Neutrophil (primary cell): ENCODE measurements around the gene MUTYH.

ENCODE experiments used
- H3K27ac ChIP-seq: fragments of 200-600 bp; sonication (generic); 2 replicates; pipeline ENCODE4 v1.5.1; 2016; ENCODE audit warnings: mild to moderate bottlenecking, moderate library complexity
- H3K27me3 ChIP-seq: fragments of 200-600 bp; sonication (generic); 2 replicates; pipeline ENCODE4 v1.6.0; 2016; ENCODE audit warnings: mild to moderate bottlenecking
- H3K36me3 ChIP-seq: fragments of 200-600 bp; sonication (generic); 2 replicates; pipeline ENCODE4 v1.5.1; 2017
- H3K4me1 ChIP-seq, 2 experiments: fragments of 200-600 bp in 1 of 2; sonication (generic) in 1 of 2; 1 replicate in 1 of 2; 2 replicates in 1 of 2; pipeline versions ENCODE4 v1.5.1 to v1.6.1; 2013 to 2016; ENCODE audit warnings: low read depth in 1 of 2, low read length in 1 of 2, mild to moderate bottlenecking in 1 of 2, moderate library complexity in 1 of 2; ENCODE audit not compliant: control insufficient read depth in 1 of 2, insufficient read depth in 1 of 2
- H3K4me3 ChIP-seq, 2 experiments: fragments of 200-600 bp in 1 of 2; sonication (generic) in 1 of 2; 1 replicate in 1 of 2; 2 replicates in 1 of 2; pipeline ENCODE4 v1.5.1; 2013 to 2016; ENCODE audit warnings: low read depth in 1 of 2, low read length in 1 of 2, mild to moderate bottlenecking in 1 of 2, moderate library complexity in 1 of 2
- H3K9me3 ChIP-seq: fragments of 200-600 bp; sonication (generic); 2 replicates; pipeline ENCODE4 v1.5.1; 2016
- CTCF ChIP-seq: fragments of 200-600 bp; sonication (generic); IDR thresholded peaks from 2 replicates; pipeline ENCODE4 v1.5.1; 2016; ENCODE audit warnings: antibody characterized with exemption

The MUTYH gene

GRCh38 chr1:45317166-45317565 is 23.1 kb downstream of the MUTYH start:
- Histone ChIP-seq H3K9me3 (no peaks in the 10 kb centered on the region), H3K27ac (no peak overlapping the region), H3K36me3 (no peaks in the 10 kb centered on the region), H3K4me1 (no peaks in the 10 kb centered on the region), H3K4me3 (no peak overlapping the region), H3K27me3 (no peaks in the 10 kb centered on the region)
- TF ChIP-seq CTCF, result no peak

GRCh38 chr1:45314266-45314665 is 26.0 kb downstream of the MUTYH start:
- TF ChIP-seq CTCF, result no peak
- H3K4me1 ChIP-seq, result no peaks in the 10 kb centered on the region
- H3K4me3 ChIP-seq, result no peak overlapping the region
- no peaks in the 10 kb centered on the region for H3K9me3 ChIP-seq
- H3K27ac ChIP-seq, result no peak overlapping the region
- no peaks in the 10 kb centered on the region for H3K36me3 ChIP-seq
- no peaks in the 10 kb centered on the region for H3K27me3 ChIP-seq

- no peaks in the 10 kb centered on the region for H3K27me3 ChIP-seq
- peaks cover 12 to 17% of the 10 kb centered on the region in 2 experiments for H3K4me1 ChIP-seq
- no peak for TF ChIP-seq CTCF
- H3K4me3 ChIP-seq, result no peak overlapping the region
- H3K27ac ChIP-seq, result no peak overlapping the region
- H3K36me3 ChIP-seq, result no peaks in the 10 kb centered on the region
- H3K9me3 ChIP-seq, result no peaks in the 10 kb centered on the region
Measured at GRCh38 chr1:45306905-45307304, 33.3 kb downstream of the MUTYH start.

DNA sequence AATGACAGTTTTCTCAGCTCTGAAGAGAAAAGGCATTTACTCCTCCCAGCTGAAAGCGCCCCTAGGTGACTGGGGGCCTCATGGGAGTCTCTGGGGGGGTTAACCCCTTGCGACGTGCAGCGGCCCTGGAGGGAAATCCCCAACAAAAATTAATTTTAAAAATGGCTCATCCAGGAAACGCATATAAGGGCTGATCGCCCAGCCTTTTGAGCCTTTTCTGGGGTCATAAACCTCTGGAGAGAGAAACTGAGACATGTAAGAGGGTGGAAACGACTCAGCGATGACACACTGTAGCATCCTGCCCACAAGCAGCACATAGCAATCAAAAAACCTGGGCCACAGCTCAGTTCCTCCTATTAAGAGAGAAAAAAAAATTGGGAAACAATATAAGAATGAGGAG is 33.9 kb downstream of the MUTYH start:
- no peaks in the 10 kb centered on the region for H3K36me3 ChIP-seq
- H3K27me3 ChIP-seq, result no peaks in the 10 kb centered on the region
- H3K4me3 ChIP-seq, result no peak overlapping the region
- H3K27ac ChIP-seq, result no peak overlapping the region
- no peaks in the 10 kb centered on the region for H3K9me3 ChIP-seq
- TF ChIP-seq CTCF, result no peak
- peaks cover 12 to 17% of the 10 kb centered on the region in 2 experiments for H3K4me1 ChIP-seq

DNA sequence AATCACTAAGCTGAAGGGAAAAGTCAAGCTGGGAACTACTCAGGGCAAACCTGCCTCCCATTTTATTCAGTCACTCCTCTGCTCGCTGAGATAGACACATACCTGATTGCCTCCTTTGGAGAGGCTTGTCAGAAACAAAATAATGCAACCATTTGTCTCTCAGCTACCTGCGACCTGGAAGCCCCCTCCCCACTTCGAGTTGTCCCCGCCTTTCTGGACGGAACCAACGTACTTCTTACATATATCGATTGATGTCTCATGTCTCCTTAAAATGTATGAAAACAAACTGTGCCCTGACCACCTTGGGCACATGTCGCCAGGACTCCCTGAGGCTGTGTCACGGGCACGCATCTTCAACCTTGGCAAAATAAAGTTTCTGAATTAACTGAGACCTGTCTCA is 35.0 kb downstream of the MUTYH start:
- Histone ChIP-seq H3K4me1 (peaks cover 12 to 17% of the 10 kb centered on the region in 2 experiments), H3K36me3 (no peaks in the 10 kb centered on the region), H3K4me3 (no peak overlapping the region), H3K27me3 (no peaks in the 10 kb centered on the region), H3K27ac (no peak overlapping the region), H3K9me3 (no peaks in the 10 kb centered on the region)
- no peak for TF ChIP-seq CTCF
